B cell (primary cell): ENCODE results near the gene HP1BP3. TPM values are rescaled to one million over a fixed set of nuclear protein-coding genes. Genes with fewer than 3 reads are reported as not detected.

Experiments used
- ATAC-seq: fragments of 200-7000 bp; cut with Tn5 transposase; one replicate; pipeline ENCODE4 v1.10.0; 2021; ENCODE audit warnings: low read depth, mild to moderate bottlenecking, moderate number of reproducible peaks, moderate library complexity
- CTCF ChIA-PET: fragments of 350-600 bp; sonication (Branson Sonifier 250); formaldehyde crosslinking; loops from one replicate; lab custom pipeline; 2021; ENCODE audit warnings: antibody characterized with exemption, inconsistent platforms; lab: Charles Lee
- POLR2A ChIA-PET: fragments of 350-600 bp; sonication (Branson Sonifier 250); formaldehyde crosslinking; loops from one replicate; lab custom pipeline; 2021; ENCODE audit warnings: antibody characterized with exemption; lab: Charles Lee
- DNase-seq: peaks from one replicate; pipeline ENCODE4 v3.0.0; 2013
- H2AFZ ChIP-seq: 2 replicates; pipeline ENCODE4 v1.6.1; 2012; ENCODE audit warnings: mild to moderate bottlenecking, low read depth, low read length; ENCODE audit not compliant: insufficient read depth, poor library complexity, severe bottlenecking
- H3K27ac ChIP-seq, 2 donors: 1 replicate in 1 of 2; 2 replicates in 1 of 2; pipeline ENCODE4 v1.5.1; 2012 to 2013; ENCODE audit warnings: low read length in 2 of 2, mild to moderate bottlenecking in 2 of 2, moderate library complexity in 1 of 2
- H3K27me3 ChIP-seq, 4 experiments: fragments of 200-600 bp in 1 of 4; sonication (generic) in 1 of 4; replicated peaks in 1 of 4; 1 replicate in 2 of 4; 2 replicates in 2 of 4; pipeline versions ENCODE4 v1.6.1 to v1.7.0; 2013 to 2016; ENCODE audit warnings: low read length in 3 of 4, mild to moderate bottlenecking in 2 of 4, mixed read lengths in 1 of 4, moderate library complexity in 1 of 4; ENCODE audit not compliant: insufficient read depth in 4 of 4, control insufficient read depth in 3 of 4; ENCODE audit errors: control extremely low read depth in 1 of 4
- H3K36me3 ChIP-seq, 2 experiments: replicated peaks in 1 of 2; 1 replicate in 1 of 2; 2 replicates in 1 of 2; pipeline versions ENCODE4 v1.6.1 to v1.7.1; 2013; ENCODE audit warnings: low read length in 1 of 2; ENCODE audit not compliant: insufficient read depth in 2 of 2, control insufficient read depth in 1 of 2; ENCODE audit errors: control extremely low read depth in 1 of 2, extremely low read depth in 1 of 2
- H3K4me1 ChIP-seq, 2 donors: fragments of 200-600 bp in 1 of 2; sonication (generic) in 1 of 2; 1 replicate in 1 of 2; 2 replicates in 1 of 2; pipeline versions ENCODE4 v1.5.1 to v1.6.1; 2013 to 2017; ENCODE audit warnings: low read length in 2 of 2; ENCODE audit not compliant: control insufficient read depth in 2 of 2, insufficient read depth in 2 of 2
- H3K4me2 ChIP-seq: replicated peaks from 2 replicates; pipeline ENCODE3; 2012; ENCODE audit warnings: mild to moderate bottlenecking, low read depth, low read length; ENCODE audit not compliant: poor library complexity, severe bottlenecking
- H3K4me3 ChIP-seq, 5 experiments: fragments of 200-600 bp in 1 of 5; sonication (generic) in 1 of 5; 1 replicate in 3 of 5; 2 replicates in 2 of 5; pipeline versions ENCODE4 v1.5.1 to v1.7.0; 2011 to 2016; ENCODE audit warnings: low read length in 4 of 5, mild to moderate bottlenecking in 4 of 5, low read depth in 2 of 5, control low read depth in 1 of 5, moderate library complexity in 1 of 5; ENCODE audit not compliant: insufficient read depth in 1 of 5; ENCODE audit errors: control extremely low read depth in 1 of 5, extremely low read depth in 1 of 5
- H3K79me2 ChIP-seq: fragments of 200-600 bp; sonication (generic); one replicate; pipeline ENCODE4 v1.6.0; 2016; ENCODE audit warnings: low read length; ENCODE audit not compliant: control insufficient read depth, insufficient read depth
- H3K9ac ChIP-seq: fragments of 200-600 bp; sonication (generic); 2 replicates; pipeline ENCODE4 v1.6.1; 2017; ENCODE audit warnings: mild to moderate bottlenecking, low read length, moderate library complexity
- H3K9me3 ChIP-seq, 3 donors: one replicate each; pipeline versions ENCODE4 v1.6.1 to v1.7.1; 2013; ENCODE audit warnings: low read length in 2 of 3; ENCODE audit not compliant: control insufficient read depth in 2 of 3, insufficient read depth in 1 of 3; ENCODE audit errors: control extremely low read depth in 1 of 3
- H4K20me1 ChIP-seq: 2 replicates; pipeline ENCODE4 v1.6.0; 2012; ENCODE audit warnings: mild to moderate bottlenecking, low read length; ENCODE audit not compliant: insufficient read depth, control insufficient read depth, poor library complexity, severe bottlenecking
- H3K27ac Mint-ChIP-seq: one replicate; pipeline ENCODE4 v1.8.0; 2021; ENCODE audit warnings: mixed read lengths
- H3K27me3 Mint-ChIP-seq: one replicate; pipeline ENCODE4 v1.8.0; 2021; ENCODE audit warnings: mixed read lengths
- H3K4me1 Mint-ChIP-seq: one replicate; pipeline ENCODE4 v1.8.0; 2021; ENCODE audit warnings: mixed read lengths
- H3K4me3 Mint-ChIP-seq: one replicate; pipeline ENCODE4 v1.8.0; 2021; ENCODE audit warnings: mixed read lengths
- H3K9me3 Mint-ChIP-seq: one replicate; pipeline ENCODE4 v1.8.0; 2022; ENCODE audit warnings: mixed read lengths; ENCODE audit not compliant: insufficient read depth
- EZH2 ChIP-seq: IDR thresholded peaks from 2 replicates; pipeline ENCODE4 v1.6.1; 2012; ENCODE audit warnings: borderline replicate concordance, low read depth, mild to moderate bottlenecking, moderate library complexity, low read length; ENCODE audit not compliant: insufficient read depth, poor library complexity, severe bottlenecking
- WGBS: methylation state at CpG from one replicate; pipeline ENCODE4 v1.1.5; 2013; ENCODE audit warnings: missing lambda C conversion rate; ENCODE audit not compliant: insufficient coverage; 5-methylcytosine and 5-hydroxymethylcytosine counted together
- intact Hi-C: fragments of 100-400 bp; cut with micrococcal nuclease; formaldehyde crosslinking; loops from one replicate; pipeline ENCODE4 v1.10.0; 2022
- polyA plus RNA-seq: library from polyadenylated mRNA; depleted of rRNA; stranded (reverse); fragments of >200 nt; gene quantifications from 2 replicates; pipeline ENCODE4 v1.2.3, GENCODE V29; 2012
- total RNA-seq, 2 donors: library from RNA; stranded (reverse); fragments of 120-200 nt in 1 of 2; gene quantifications; 1 replicate in 1 of 2; 2 replicates in 1 of 2; pipeline versions ENCODE4 v1.2.3 to v1.2.4, GENCODE V29; 2013 to 2022
- TF ChIP-seq, protein P1 (sequence below): fragments of 200-600 bp; IDR thresholded peaks from one replicate; pipeline ENCODE4 v1.8.0; 2022; ENCODE audit warnings: antibody characterized with exemption, mild to moderate bottlenecking

The HP1BP3 gene
- total and polyA plus RNA-seq, 2 donors (not counting 1 experiment from before 2014, with no cell fraction given) = 147 to 303 TPM

DNA sequence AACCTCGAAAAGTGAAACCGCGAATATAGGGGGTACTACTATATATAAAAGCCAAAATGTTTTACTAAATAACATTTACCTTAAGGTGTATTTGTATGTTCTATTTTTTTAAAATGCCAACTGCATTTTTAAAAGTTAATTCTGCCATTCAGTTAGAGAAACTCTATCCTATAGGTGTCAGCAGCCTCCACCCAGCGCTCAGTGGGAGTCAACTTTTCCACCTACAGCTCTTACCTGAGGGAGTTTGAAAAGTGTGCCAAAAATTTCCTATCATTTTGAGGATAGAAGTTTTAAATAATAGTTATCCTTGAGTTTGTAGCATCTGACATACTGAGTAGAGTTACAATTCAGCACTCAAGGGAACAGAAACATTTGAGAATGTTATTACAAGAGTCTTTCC is 6.1 kb upstream of the HP1BP3 start:
- Histone ChIP-seq H3K27ac (no peak overlapping the region), H3K36me3 (no peaks in the 10 kb centered on the region), H3K4me1 (peaks cover 0 to 2% of the 10 kb centered on the region in 2 donors), H2AFZ (no peak overlapping the region), H3K4me2 (no peak overlapping the region), H3K9me3 (no peaks in the 10 kb centered on the region), H4K20me1 (no peaks in the 10 kb centered on the region), H3K4me3 (no peak overlapping the region), H3K79me2 (no peaks in the 10 kb centered on the region), H3K9ac (no peak overlapping the region), H3K27me3 (no peaks in the 10 kb centered on the region)
- ChIA-PET POLR2A (no interaction called here), CTCF (no interaction called here)
- H3K4me3 Mint-ChIP-seq = no peak overlapping the region
- H3K27me3 Mint-ChIP-seq = no peaks in the 10 kb centered on the region
- H3K4me1 Mint-ChIP-seq = peaks cover 1% of the 10 kb centered on the region
- DNase-seq = no peak
- no peak for ATAC-seq
- intact Hi-C loops = no loop called here
- no peaks in the 10 kb centered on the region for H3K9me3 Mint-ChIP-seq
- no CpG with 5 or more reads among the region's 4 CpGs for WGBS
- TF ChIP-seq, protein P1, sequence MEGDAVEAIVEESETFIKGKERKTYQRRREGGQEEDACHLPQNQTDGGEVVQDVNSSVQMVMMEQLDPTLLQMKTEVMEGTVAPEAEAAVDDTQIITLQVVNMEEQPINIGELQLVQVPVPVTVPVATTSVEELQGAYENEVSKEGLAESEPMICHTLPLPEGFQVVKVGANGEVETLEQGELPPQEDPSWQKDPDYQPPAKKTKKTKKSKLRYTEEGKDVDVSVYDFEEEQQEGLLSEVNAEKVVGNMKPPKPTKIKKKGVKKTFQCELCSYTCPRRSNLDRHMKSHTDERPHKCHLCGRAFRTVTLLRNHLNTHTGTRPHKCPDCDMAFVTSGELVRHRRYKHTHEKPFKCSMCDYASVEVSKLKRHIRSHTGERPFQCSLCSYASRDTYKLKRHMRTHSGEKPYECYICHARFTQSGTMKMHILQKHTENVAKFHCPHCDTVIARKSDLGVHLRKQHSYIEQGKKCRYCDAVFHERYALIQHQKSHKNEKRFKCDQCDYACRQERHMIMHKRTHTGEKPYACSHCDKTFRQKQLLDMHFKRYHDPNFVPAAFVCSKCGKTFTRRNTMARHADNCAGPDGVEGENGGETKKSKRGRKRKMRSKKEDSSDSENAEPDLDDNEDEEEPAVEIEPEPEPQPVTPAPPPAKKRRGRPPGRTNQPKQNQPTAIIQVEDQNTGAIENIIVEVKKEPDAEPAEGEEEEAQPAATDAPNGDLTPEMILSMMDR = no peak
- no peak for TF ChIP-seq EZH2
- no peak overlapping the region for H3K27ac Mint-ChIP-seq

DNA sequence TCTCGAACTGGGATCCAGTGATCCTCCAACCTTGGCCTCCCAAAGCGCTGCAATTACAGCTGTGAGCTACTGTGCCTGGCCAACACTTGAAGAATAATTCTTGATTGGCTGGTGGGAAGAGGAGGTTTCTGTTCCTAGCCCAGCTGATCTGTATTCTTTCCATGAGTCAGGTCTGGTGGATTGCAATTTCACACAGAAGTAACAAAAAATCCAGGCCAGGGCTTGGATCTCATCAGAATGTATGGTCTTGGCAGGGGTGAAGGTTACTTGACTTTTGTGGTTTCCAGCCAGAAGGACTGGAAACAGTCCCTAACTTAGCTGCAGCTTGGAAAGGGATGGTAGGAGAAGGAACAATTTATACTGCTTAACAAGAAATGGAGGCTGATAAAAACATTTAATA is 5.1 kb upstream of the HP1BP3 start:
- WGBS = no CpG with 5 or more reads among the region's 2 CpGs
- peaks cover 10% of the 10 kb centered on the region for H3K4me1 Mint-ChIP-seq
- CTCF ChIA-PET = no interaction called here
- no peaks in the 10 kb centered on the region for H3K9me3 Mint-ChIP-seq
- no peak for ATAC-seq
- no peak for DNase-seq
- TF ChIP-seq, protein P1 = no peak
- TF ChIP-seq EZH2 = no peak
- no peaks in the 10 kb centered on the region for H3K27me3 ChIP-seq
- no peaks in the 10 kb centered on the region for H4K20me1 ChIP-seq
- intact Hi-C loops = no loop called here
- H2AFZ ChIP-seq = no peak overlapping the region
- H3K4me3 ChIP-seq = no peak overlapping the region
- H3K9me3 ChIP-seq = no peaks in the 10 kb centered on the region
- H3K36me3 ChIP-seq = no peaks in the 10 kb centered on the region
- H3K79me2 ChIP-seq = no peaks in the 10 kb centered on the region
- no peak overlapping the region for H3K27ac Mint-ChIP-seq
- H3K4me1 ChIP-seq = peaks cover 7 to 8% of the 10 kb centered on the region in 2 donors
- H3K27ac ChIP-seq = no peak overlapping the region
- no peak overlapping the region for H3K4me3 Mint-ChIP-seq
- H3K27me3 Mint-ChIP-seq = no peaks in the 10 kb centered on the region
- H3K9ac ChIP-seq = no peak overlapping the region
- H3K4me2 ChIP-seq = no peak overlapping the region
- POLR2A ChIA-PET = no interaction called here
